NCI-H2081 treated with DMSO at 0.1 percent for 48 hours (cell line): ENCODE results near the gene TRDN.
A peak's percentile ranks its signal among the peaks of the same experiment; 100 is the strongest.
"Not testable (repeated sequence)": the region's sequence is repeated elsewhere in the genome, so short reads cannot be mapped to it uniquely, and the experiment has no call there.

Experiments
- DNase-seq: peaks from one replicate; lab custom pipeline; 2025; lab: John Stamatoyannopoulos, UW

Gene TRDN

DNA sequence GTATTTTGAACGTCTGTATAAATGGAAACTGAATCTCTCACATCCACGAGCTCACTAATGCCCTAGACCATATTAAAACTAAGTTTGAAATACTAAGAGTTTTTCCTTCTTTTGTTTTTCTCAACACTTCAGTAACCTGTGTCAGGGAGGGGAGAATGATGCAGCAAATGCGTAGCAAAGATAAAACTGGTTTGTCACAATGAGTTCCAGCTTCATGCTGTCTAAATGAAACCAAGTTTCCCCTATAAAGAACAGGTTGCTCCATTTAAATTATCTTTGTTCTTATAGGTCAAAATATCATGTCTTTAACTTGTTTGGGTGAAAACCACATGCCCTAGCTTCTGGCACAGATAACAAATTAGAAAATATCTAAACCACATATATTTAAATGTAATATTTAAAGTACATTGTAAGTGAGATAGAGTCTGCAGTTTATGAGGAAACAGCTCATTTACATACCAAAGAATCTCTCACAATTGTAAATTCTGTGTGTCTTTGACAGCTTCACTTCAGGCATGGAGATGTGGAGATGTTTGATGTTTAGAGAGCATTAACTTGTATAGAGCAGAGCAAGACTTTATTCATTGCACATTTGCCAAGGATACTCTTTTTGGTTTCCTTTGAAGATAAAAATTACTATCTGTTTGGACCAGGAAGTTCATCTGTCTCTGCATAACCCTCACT lies 7.3 kb downstream of the TRDN start:
- no peak for DNase-seq

DNA sequence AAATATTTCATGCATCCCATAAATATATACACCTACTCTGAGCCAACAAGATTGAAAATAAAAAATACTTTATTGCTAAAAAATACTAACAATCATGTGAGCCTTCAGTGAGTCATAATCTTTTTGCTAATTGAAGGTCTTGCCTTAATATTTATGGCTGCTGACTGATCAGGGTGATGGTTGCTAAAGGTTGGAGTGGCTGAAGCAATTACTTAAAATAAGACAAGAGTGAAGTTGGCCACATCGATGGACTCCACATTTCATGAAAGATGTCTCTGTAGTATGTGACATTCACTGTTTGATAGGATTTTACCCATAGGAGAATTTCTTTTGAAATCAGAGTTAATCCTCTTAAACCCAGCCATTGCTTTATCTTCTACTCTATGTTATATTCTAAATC lies 11.1 kb downstream of the TRDN start:
- no peak for DNase-seq

DNA sequence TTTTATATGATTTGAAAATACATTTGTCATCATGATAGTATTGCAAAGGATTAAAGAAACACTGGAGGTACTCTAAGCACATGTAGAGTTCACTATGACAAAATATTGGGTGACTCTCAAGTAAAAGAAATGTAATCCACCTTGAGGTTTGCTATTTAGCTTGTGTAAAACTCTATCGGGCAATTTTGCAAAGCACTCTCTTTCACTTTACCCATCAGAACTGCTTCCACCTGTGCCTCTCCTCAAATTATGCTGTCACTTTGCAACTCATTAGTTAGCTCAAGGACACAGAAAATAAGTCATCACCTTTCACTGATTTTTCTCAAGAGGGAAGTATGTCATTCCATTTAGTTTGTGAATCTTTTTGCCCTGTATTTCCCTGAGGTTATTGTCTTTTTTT lies 14.0 kb downstream of the TRDN start:
- no peak for DNase-seq

DNA sequence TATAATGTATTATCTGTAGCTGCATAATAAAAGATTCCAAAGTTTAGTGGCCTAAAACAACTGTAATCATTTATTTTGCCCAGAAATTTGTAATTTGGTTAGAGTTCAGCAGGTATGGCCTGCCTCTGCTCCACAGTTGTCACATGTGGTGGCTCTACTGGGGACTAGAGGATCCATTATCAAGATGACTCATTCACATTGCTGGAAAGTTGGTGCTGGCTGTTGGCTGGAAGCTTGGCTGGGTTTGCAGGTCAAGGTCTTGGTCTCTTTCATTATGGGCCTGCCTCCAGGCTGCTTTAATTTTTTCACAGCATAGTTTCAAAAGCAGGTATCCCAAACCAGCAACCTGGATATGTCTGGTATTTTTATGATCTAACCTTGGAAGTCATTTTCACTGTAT lies 17.6 kb downstream of the TRDN start:
- DNase-seq = no peak

DNA sequence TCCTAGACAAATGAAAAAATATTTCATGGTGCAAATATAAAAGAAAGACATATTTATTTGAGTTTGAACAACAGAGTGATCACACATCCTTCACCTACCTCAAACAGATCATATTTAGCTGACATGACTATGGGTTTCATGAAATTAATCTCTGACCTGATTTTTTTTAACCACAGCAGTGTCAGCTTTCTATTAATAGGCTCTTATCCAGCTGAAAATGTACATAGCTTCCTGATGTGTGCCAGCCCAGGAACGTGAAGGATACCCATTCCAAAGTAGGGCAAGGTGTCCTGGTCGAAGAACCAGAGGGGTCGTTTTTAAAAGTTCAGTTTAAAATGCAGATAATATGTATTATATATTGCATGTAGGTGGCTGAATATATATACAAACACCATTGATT lies 19.8 kb downstream of the TRDN start:
- DNase-seq = no peak

DNA sequence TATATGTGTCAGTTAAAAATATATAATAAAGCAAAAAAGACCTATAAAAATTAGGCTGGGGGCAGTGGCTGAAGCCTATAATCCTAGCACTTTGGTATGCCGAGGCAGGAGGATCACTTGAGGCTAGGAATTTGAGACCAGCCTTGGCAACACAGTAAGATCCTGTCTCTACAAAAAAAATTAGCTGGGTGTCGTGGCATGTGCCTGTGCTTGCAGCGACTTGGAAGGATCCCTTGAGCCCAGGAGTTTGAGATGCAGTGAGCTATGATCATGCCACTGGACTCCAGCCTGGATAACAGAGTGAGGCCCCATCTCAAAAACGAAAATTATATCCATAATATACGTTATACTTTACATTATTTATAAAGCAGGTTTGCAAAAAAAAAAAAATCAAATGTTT lies 20.7 kb downstream of the TRDN start:
- no peak for DNase-seq

GRCh38 chr6:123610779-123611178 lies 26.0 kb downstream of the TRDN start:
- DNase-seq = no peak

DNA sequence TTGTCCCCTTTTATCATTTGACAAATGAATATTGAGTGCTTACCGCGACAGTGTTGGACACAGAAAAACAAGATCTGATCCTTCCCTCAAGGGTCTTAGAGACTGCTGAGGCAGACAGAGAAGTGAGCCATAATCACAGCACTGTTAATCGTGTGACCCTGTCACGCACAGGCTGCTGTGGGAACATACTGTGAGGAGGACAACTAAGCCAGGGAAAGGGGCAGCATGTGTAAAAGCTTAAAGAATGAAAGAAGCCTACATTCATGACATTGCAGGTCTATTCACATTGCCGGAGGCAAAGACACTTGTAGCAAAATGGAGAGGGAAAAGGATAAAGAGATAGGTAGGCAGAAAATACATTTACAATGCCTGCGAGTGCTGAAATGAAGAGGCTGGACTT lies 32.7 kb downstream of the TRDN start:
- DNase-seq = no peak

DNA sequence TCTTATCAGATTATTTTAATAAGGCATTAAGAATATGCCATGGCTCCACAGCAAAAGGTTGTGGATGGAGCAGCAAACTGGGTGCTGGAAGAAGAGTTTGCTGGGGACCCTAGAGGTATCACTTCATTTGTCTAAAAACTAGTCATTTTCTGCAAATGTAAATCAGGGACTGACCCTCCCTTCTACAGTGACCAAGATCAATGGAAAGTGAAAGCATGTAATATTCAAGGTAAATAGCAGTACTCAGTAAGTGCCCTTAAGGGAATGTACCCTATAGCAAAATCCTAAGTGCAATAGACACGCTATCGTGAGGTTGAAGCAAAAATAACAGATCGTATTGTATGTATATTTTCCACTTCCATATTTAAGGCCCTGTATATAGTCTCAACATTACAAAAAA lies 38.7 kb downstream of the TRDN start:
- DNase-seq = no peak

DNA sequence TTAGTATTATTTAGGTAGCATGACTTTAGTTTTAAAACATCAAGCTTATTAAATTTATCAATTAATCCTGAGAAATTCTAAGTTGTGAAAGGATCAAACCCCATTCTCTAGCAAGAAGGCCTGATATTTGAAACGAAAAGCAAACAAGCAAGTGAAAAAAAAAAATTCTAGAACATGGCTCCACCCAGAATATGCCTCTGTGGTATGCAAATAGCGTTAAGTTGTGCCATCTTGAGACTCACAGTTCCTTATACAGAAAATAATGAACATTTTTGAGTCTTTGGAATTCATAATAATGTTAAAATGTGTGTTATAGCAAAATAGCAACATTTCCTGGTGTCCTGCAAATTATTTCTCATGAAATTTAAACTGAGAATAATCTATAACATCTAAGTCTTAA lies 42.0 kb downstream of the TRDN start:
- no peak for DNase-seq

GRCh38 chr6:123592426-123592825 lies 44.3 kb downstream of the TRDN start:
- no peak for DNase-seq

- DNase-seq = no peak
Observed at GRCh38 chr6:123589973-123590372, 46.8 kb downstream of the TRDN start.

- DNase-seq = no peak
Observed at GRCh38 chr6:123589317-123589716, 47.4 kb downstream of the TRDN start.

DNA sequence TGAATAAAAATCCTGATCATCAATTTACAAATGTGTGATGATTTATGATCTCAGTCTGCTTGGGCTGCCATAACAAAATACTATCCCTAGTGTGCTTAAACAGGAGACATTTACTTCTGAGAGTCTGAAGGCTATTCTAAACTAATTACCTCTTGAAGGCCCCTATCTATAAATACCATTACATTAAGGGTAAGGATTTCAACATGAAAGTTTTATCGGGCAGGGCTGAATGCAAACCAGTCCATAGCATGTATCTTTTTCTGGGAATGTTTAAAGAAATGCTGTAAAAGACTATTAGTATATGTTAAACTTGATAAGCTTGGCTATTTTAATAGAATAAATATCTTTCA lies 48.2 kb downstream of the TRDN start:
- no peak for DNase-seq

GRCh38 chr6:123587838-123588545 lies 48.8 kb downstream of the TRDN start:
- DNase-seq = no peak

DNA sequence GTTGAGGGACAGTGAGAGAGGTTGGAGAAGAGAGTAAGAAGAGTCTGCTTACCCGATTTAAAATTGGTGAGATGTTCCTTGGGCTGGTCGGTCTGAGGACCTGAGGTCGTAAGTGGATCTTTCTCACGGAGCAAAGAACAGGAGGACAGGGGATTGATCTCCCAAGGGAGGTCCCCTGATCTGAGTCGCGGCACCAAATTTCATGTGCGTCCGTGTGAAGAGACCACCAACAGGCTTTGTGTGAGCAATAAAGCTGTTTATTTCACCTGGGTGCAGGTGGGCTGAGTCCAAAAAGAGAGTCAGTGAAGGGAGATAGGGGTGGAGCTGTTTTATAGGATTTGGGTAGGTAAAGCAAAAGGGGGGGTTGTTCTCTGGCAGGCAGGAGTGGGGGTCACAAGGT lies 49.3 kb downstream of the TRDN start:
- not testable (repeated sequence) for DNase-seq

- DNase-seq = no peak
Observed at GRCh38 chr6:123580331-123580730, 56.4 kb downstream of the TRDN start.

- DNase-seq = peak; percentile 24
Observed at GRCh38 chr6:123575188-123575587, 61.6 kb downstream of the TRDN start.

- no peak for DNase-seq
Observed at GRCh38 chr6:123570813-123571684, 65.7 kb downstream of the TRDN start.

DNA sequence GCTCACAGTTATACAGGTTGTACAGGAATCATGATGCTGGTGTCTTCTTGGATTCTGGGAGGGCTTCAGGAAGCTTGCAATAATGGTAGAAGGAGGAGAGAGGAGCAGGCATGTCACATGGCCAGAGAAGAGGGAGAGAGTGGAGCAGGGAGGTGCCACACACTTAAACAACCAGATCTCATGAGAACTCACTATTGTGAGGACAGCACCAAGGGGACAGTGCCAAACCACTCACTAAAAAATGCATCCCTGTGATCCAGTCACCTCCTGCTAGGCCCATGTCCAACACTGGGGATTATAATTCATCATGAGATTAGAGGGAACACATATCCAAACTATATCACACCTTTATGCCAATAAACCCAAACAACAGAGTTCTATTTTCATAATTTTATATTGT lies 67.2 kb downstream of the TRDN start:
- DNase-seq = no peak

DNA sequence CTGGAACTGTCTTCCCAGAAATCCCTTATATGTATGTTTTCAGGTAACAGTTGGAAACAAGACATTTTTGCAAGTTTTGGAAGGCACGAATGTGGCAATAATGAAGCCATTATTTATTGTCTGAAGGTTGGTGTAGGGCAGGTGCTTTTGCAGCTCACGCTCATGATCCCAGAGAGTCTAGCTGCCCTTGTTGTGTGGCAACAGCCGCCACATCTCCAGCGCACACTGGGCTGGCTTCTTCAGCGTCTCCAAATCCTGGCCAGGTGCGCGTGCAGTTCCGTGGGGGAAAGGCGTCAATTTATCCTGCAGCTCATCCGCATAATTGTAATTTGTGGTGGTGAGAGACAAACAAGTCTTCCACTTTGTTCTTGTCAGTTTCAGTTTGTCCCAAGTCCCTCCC lies 71.2 kb downstream of the TRDN start:
- no peak for DNase-seq

- peak; percentile 11 for DNase-seq
Observed at GRCh38 chr6:123564361-123564760, 72.4 kb downstream of the TRDN start.

DNA sequence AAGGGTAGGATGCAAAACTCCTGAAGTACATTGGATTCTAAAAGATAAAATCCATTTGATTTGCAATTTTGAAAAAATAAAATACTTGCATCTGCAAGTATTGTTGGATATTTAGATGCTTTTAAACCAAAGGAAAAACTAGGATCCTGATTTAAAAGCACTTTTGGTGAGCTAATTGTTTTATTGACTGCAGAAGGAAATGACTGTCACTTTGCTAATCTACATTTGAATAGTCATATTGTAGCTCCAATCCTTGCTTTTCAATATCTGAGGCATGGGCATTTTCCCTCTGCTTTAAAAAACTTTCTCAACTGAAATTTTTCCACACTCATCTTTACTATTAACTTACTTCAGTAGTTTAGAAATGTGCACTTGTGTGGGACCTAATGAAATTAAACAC lies 74.1 kb downstream of the TRDN start:
- no peak for DNase-seq
